ENCODE measurements around the gene BANP. TPM values are rescaled to one million over a fixed set of nuclear protein-coding genes. Genes with fewer than 3 reads are reported as not detected.
A peak's percentile ranks its signal among the peaks of the same experiment; 100 is the strongest.

Gene BANP
- total RNA-seq, 1 donor from 2014 or later = 20.6 TPM

DNA sequence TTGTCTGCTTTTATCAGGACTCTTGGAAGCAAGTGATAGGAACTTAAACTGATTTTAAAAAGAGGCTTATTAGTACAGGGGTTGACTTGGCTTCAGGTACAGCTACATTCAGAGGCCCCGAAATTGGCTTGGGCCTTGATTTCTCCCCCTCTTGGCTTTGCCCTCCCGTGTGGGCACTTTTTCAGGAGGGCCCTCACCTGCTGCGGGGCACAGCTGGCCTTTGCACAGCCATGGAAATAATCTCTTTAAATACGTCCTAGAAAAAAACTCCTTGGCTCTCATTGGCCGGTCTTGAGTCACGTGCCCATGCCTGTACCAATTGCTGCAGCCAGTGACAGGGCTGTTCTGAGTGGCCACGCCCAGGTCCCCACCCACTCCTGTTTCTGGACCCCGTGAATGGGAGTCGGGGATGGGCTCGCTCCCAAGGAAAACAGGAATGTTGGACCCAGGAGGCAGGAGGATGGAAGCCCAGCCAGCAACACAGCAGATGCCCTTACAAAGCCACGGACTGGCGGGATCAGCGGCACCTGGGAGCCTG lies 29.9 kb upstream of the BANP start:
- TF ChIP-seq, protein P1, sequence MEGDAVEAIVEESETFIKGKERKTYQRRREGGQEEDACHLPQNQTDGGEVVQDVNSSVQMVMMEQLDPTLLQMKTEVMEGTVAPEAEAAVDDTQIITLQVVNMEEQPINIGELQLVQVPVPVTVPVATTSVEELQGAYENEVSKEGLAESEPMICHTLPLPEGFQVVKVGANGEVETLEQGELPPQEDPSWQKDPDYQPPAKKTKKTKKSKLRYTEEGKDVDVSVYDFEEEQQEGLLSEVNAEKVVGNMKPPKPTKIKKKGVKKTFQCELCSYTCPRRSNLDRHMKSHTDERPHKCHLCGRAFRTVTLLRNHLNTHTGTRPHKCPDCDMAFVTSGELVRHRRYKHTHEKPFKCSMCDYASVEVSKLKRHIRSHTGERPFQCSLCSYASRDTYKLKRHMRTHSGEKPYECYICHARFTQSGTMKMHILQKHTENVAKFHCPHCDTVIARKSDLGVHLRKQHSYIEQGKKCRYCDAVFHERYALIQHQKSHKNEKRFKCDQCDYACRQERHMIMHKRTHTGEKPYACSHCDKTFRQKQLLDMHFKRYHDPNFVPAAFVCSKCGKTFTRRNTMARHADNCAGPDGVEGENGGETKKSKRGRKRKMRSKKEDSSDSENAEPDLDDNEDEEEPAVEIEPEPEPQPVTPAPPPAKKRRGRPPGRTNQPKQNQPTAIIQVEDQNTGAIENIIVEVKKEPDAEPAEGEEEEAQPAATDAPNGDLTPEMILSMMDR (IDR thresholded peaks at IDR 0.05) = no peak
- no peaks in the 10 kb centered on the region for H3K36me3 ChIP-seq
- H3K27ac ChIP-seq = no peak overlapping the region
- DNase-seq (no peak), ATAC-seq (no peak)
- no peaks in the 10 kb centered on the region for H3K4me1 ChIP-seq
- intact Hi-C loops (cut with DNase I) = no loop called here
- no peaks in the 10 kb centered on the region for H3K27me3 ChIP-seq
- H3K4me3 ChIP-seq = no peak overlapping the region
- no peaks in the 10 kb centered on the region for H3K9me3 ChIP-seq

DNA sequence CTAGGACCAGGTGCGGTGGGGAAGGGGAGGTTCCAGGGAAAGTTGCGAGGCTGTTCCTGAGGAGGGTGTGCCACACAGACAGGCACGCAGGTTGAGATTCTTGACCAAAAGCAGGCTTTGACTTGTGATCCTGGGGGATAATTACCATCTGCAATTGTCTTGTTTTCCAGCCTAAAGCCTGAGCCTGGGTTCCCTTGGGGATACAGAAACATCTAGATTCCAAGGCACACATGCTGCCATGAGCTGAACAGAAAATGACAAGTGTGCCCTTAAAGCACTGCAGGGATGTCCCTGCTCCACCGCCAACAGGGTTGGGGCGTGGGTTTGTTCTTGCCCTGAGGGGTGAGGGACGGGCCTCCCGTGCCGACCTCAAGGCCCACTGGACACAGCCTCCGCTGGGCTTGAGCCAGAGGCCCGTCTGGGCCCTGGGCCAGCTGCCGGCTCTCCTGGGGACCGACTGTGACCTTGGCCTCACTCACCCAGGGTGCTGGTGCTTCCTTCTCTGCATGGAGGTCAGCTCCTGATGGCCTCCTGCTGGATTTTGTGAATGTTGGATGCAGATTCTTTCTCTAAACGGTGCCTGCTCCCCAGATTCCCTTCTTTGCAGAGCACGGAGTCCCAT lies 28.9 kb upstream of the BANP start:
- TF ChIP-seq, protein P1 (IDR thresholded peaks at IDR 0.05) = no peak
- H3K4me1 ChIP-seq = no peaks in the 10 kb centered on the region
- no peaks in the 10 kb centered on the region for H3K36me3 ChIP-seq
- intact Hi-C loops (cut with DNase I) = no loop called here
- H3K27me3 ChIP-seq = no peaks in the 10 kb centered on the region
- no peak overlapping the region for H3K27ac ChIP-seq
- ATAC-seq (peak; percentile 16), DNase-seq (no peak)
- no peaks in the 10 kb centered on the region for H3K9me3 ChIP-seq
- H3K4me3 ChIP-seq = no peak overlapping the region

DNA sequence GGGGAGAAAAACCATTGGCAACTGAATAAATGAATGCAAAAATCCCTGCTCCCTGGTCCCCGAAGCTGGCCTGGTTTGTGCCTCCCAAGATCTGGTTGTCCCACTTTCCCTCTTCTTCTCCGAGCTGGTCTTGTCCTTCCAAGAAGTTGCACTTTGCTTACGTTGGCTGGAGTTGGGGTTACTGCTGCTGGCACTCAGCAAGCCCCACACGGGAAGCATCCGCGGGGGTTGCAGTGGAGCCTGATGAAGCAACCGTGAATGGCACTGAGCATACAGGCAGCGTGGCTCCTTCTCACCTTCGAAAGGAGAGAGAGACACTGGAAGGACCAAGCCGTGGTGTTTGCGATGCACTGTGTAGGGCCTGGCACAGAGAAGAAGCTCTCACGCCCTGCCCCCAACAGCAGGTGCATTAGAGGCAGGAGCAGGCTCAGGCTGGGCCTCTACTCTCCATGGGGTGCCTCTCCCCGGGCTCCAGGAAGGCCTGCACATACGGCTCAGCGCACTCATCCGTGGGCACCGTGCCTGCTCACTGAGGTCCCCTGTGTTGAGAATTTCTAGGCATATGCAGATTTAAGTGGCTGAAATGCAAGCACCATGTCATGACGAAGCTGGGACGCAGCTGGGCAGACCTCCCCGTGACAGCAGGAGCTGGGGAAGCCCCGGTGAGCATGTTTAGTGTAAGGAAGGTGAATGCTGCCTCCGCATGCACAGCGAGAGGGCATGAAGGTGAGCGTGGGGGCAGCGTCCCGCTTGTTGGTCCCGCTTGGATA lies 27.0 kb upstream of the BANP start:
- intact Hi-C loops (cut with DNase I) = no loop called here

DNA sequence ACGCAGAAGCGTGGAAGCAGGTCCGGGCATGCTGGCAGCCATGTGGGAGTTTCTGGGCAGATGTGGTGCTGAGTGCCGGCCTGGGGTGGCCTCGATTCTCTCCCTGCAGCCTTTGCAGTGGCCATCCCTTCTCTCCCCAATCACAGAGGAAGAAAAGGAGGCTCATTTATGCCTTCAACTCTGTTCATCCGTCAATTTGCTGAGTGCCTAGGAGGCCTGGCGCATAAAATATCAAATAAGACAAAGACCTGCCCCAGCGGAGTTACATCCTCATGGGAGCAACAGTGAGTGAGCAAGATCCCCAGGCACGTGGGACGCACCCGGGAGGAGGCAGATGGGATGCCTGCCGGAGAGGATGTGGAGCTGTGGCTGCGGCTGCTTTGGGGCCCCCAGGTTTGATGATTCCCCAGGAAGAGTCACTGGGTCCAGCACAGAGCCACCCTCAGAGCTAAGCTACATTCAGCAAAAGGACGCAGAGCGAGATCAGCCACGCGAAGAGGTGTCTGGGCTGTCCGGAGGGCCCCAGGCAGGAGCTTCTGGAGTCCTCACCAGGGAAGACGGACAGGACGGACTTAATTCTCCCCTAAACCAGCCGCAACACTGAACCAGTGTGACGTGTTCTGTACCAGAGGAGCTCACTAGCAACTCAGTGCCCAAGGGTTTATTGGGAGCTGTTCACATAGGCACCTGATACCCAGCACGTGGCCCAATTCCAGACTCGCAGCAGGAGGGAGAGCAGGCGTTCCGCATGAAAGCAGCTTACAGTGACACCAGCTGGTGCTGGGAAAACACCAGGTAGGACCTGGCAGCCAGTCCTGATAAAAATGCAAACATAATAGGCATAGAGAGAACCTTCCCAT lies 26.2 kb upstream of the BANP start:
- Histone ChIP-seq H3K4me1 (no peaks in the 10 kb centered on the region), H3K27me3 (no peaks in the 10 kb centered on the region), H3K27ac (no peak overlapping the region), H3K36me3 (no peaks in the 10 kb centered on the region), H3K4me3 (no peak overlapping the region), H3K9me3 (no peaks in the 10 kb centered on the region)
- DNase-seq = no peak
- ATAC-seq = no peak
- TF ChIP-seq, protein P1 (IDR thresholded peaks at IDR 0.05) = no peak
- intact Hi-C loops (cut with DNase I) = no loop called here

More for the DNA sequence above, 27.0 kb upstream of the BANP start:
- H3K27me3 ChIP-seq = no peaks in the 10 kb centered on the region
- H3K4me3 ChIP-seq = no peak overlapping the region
- DNase-seq (no peak), ATAC-seq (no peak)
- TF ChIP-seq, protein P1 (IDR thresholded peaks at IDR 0.05) = no peak
- H3K9me3 ChIP-seq = no peaks in the 10 kb centered on the region
- H3K4me1 ChIP-seq = no peaks in the 10 kb centered on the region
- H3K27ac ChIP-seq = no peak overlapping the region
- H3K36me3 ChIP-seq = no peaks in the 10 kb centered on the region
